Ascending aorta (tissue), 2 donors: ENCODE measurements around the gene APBB2. TPM values are rescaled to one million over a fixed set of nuclear protein-coding genes. Genes with fewer than 3 reads are reported as not detected.
A peak's percentile ranks its signal among the peaks of the same experiment; 100 is the strongest.

Experiments
- DNase-seq, 2 donors: peaks; one replicate each; pipeline ENCODE4 v3.0.0-alpha.2; 2019; ENCODE audit warnings: low spot score in 2 of 2
- H3K27ac ChIP-seq, 2 donors: fragments of 200-600 bp; sonication (generic); one replicate each; pipeline ENCODE4 v1.5.1; 2016 to 2017; ENCODE audit warnings: mild to moderate bottlenecking in 1 of 2
- H3K27me3 ChIP-seq: fragments of 200-600 bp; sonication (generic); one replicate; pipeline ENCODE4 v1.5.1; 2017
- H3K36me3 ChIP-seq, 2 donors: fragments of 200-600 bp; sonication (generic); one replicate each; pipeline ENCODE4 v1.5.1; 2016
- H3K4me1 ChIP-seq, 2 donors: fragments of 200-600 bp; sonication (generic); one replicate each; pipeline ENCODE4 v1.5.1; 2016 to 2017; ENCODE audit warnings: mild to moderate bottlenecking in 1 of 2
- H3K4me3 ChIP-seq, 2 donors: fragments of 200-600 bp; sonication (generic); one replicate each; pipeline ENCODE4 v1.5.1; 2016 to 2017; ENCODE audit warnings: mild to moderate bottlenecking in 1 of 2
- H3K9me3 ChIP-seq, 2 donors: fragments of 200-600 bp; sonication (generic); one replicate each; pipeline ENCODE4 v1.5.1; 2016
- CTCF ChIP-seq, 3 experiments: fragments of 200-600 bp in 2 of 3; fragments of 450-650 bp in 1 of 3; sonication (generic) in 2 of 3; IDR thresholded peaks; one replicate each; pipeline ENCODE4 v1.5.1; 2016 to 2019; ENCODE audit warnings: antibody characterized with exemption in 3 of 3, mild to moderate bottlenecking in 1 of 3, moderate library complexity in 1 of 3
- intact Hi-C: fragments of 100-400 bp; cut with DNase I; formaldehyde crosslinking; loops from one replicate; pipeline ENCODE4 v1.15.1; 2023
- total RNA-seq: library from RNA; depleted of rRNA; stranded (reverse); fragments of >200 nt; gene quantifications from one replicate; pipeline ENCODE4 v1.1.0, GENCODE V29; 2016

Gene APBB2
- total RNA-seq, 1 donor from 2014 or later: 51.4 TPM

GRCh38 chr4:41044165-41044564, 170.2 kb downstream of the APBB2 start:
- H3K27me3 ChIP-seq: no peaks in the 10 kb centered on the region
- no peaks in the 10 kb centered on the region for H3K4me1 ChIP-seq
- DNase-seq: no peak
- H3K4me3 ChIP-seq: no peak overlapping the region
- no peaks in the 10 kb centered on the region for H3K36me3 ChIP-seq
- no peak overlapping the region for H3K27ac ChIP-seq
- intact Hi-C loops: no loop called here
- H3K9me3 ChIP-seq: peaks cover 0 to 11% of the 10 kb centered on the region in 2 donors
- no peak for TF ChIP-seq CTCF (IDR thresholded peaks at IDR 0.05)

GRCh38 chr4:41043465-41043864, 170.9 kb downstream of the APBB2 start:
- intact Hi-C loops: no loop called here
- Histone ChIP-seq H3K9me3 (peaks cover 0 to 11% of the 10 kb centered on the region in 2 donors), H3K4me1 (no peaks in the 10 kb centered on the region), H3K4me3 (no peak overlapping the region), H3K36me3 (no peaks in the 10 kb centered on the region), H3K27ac (no peak overlapping the region), H3K27me3 (no peaks in the 10 kb centered on the region)
- DNase-seq: no peak
- TF ChIP-seq CTCF (IDR thresholded peaks at IDR 0.05): no peak

GRCh38 chr4:41041551-41041950, 172.8 kb downstream of the APBB2 start:
- intact Hi-C loops: no loop called here
- no peaks in the 10 kb centered on the region for H3K27me3 ChIP-seq
- no peak overlapping the region for H3K27ac ChIP-seq
- no peak for DNase-seq
- H3K4me1 ChIP-seq: no peaks in the 10 kb centered on the region
- TF ChIP-seq CTCF (IDR thresholded peaks at IDR 0.05): no peak
- H3K9me3 ChIP-seq: peaks cover 0 to 11% of the 10 kb centered on the region in 2 donors
- no peaks in the 10 kb centered on the region for H3K36me3 ChIP-seq
- H3K4me3 ChIP-seq: no peak overlapping the region

GRCh38 chr4:41039317-41039716, 175.0 kb downstream of the APBB2 start:
- no peak for DNase-seq
- intact Hi-C loops: no loop called here
- TF ChIP-seq CTCF (IDR thresholded peaks at IDR 0.05): no peak
- H3K9me3 ChIP-seq: no peaks in the 10 kb centered on the region
- no peaks in the 10 kb centered on the region for H3K4me1 ChIP-seq
- no peaks in the 10 kb centered on the region for H3K27me3 ChIP-seq
- no peak overlapping the region for H3K27ac ChIP-seq
- no peaks in the 10 kb centered on the region for H3K36me3 ChIP-seq
- H3K4me3 ChIP-seq: no peak overlapping the region

- TF ChIP-seq CTCF (IDR thresholded peaks at IDR 0.05): no peak
- H3K4me3 ChIP-seq: no peak overlapping the region
- no peaks in the 10 kb centered on the region for H3K4me1 ChIP-seq
- no peaks in the 10 kb centered on the region for H3K36me3 ChIP-seq
- DNase-seq: no peak
- intact Hi-C loops: no loop called here
- no peaks in the 10 kb centered on the region for H3K27me3 ChIP-seq
- H3K27ac ChIP-seq: no peak overlapping the region
- H3K9me3 ChIP-seq: no peaks in the 10 kb centered on the region
Measured at GRCh38 chr4:41038304-41038703, 176.0 kb downstream of the APBB2 start.

GRCh38 chr4:41029098-41029497, 185.2 kb downstream of the APBB2 start:
- no peak overlapping the region for H3K4me3 ChIP-seq
- peak overlapping the region; percentile 69 to 72 for H3K27ac ChIP-seq
- no peak for DNase-seq
- peaks cover 0 to 7% of the 10 kb centered on the region in 2 donors for H3K4me1 ChIP-seq
- no peak for TF ChIP-seq CTCF (IDR thresholded peaks at IDR 0.05)
- peaks cover 8 to 20% of the 10 kb centered on the region in 2 donors for H3K9me3 ChIP-seq
- intact Hi-C loops: no loop called here
- H3K27me3 ChIP-seq: no peaks in the 10 kb centered on the region
- no peaks in the 10 kb centered on the region for H3K36me3 ChIP-seq
